ENCODE data around the gene CRYGN.

DNA sequence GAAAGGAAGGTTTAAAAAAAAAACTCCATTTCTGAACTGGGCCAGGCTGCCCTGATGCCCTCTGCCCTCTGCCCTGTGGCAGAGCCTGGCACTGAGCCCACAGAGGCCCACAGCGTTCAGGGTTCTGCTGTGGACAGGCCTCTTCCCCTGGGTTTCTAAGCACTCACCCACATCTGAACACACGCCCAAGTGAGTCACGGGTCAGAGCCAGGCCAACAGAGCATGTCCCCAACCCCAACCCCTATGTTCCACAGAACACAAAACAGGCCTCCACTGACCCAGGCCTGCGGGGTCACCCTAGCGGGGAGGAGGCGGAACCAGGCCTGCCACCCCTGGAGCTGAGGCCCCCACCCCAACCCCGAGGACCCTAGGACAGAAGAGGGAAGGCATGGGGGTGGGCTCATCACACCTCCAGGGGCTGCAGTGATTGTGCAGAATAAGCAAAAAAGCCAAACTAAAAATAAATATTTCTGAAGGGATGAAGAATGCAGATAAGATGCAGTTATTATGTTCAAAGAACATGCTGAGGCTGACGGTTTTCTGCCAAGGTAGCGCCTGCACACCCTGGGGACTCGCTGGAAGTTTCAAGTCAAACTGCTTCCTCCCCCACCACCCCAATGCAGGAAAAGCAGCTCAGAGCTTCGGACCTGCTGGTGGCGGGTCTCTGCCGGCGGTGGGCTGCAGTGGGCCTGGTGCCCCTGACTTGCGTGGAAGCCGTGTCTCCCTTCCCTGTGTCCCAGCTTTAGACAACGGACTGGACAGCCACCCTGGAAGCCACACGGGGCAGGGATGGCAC, 35.5 kb downstream of the CRYGN start:
- TF ChIP-seq GATA3 (IDR thresholded peaks at IDR 0.05; ENCODE audit: low read depth, low read length) = no peak
- TF ChIP-seq GATA2 (IDR thresholded peaks at IDR 0.05; ENCODE audit: low read depth, low read length) = no peak

Measured in SH-SY5Y (cell line).